CD4-positive, CD25-positive, alpha-beta regulatory T cell (primary cell): ENCODE results near the gene IQGAP1. TPM values are rescaled to one million over a fixed set of nuclear protein-coding genes. Genes with fewer than 3 reads are reported as not detected.
A peak's percentile ranks its signal among the peaks of the same experiment; 100 is the strongest.

Experiments used
- ATAC-seq, 2 donors: fragments of 150-1000 bp; cut with Tn5 transposase; one replicate each; pipeline ENCODE4 v1.10.0; 2021; ENCODE audit warnings: low read depth in 2 of 2, moderate number of reproducible peaks in 2 of 2, moderate library complexity in 1 of 2
- DNase-seq, 3 donors: peaks; one replicate each; pipeline versions ENCODE4 v3.0.0 to v3.0.0-alpha.2; 2012 to 2022; ENCODE audit warnings: mixed read lengths in 1 of 3
- H3K27ac ChIP-seq: one replicate; pipeline ENCODE4 v1.7.0; 2013; ENCODE audit warnings: mild to moderate bottlenecking, low read length; ENCODE audit not compliant: insufficient read depth, poor library complexity, severe bottlenecking
- H3K27me3 ChIP-seq: one replicate; pipeline ENCODE4 v1.7.0; 2013; ENCODE audit warnings: low read length; ENCODE audit not compliant: control insufficient read depth, insufficient read depth
- H3K36me3 ChIP-seq: one replicate; pipeline ENCODE4 v1.7.0; 2013; ENCODE audit warnings: mild to moderate bottlenecking, low read length, moderate library complexity; ENCODE audit not compliant: control insufficient read depth, insufficient read depth
- H3K4me1 ChIP-seq: 2 replicates; pipeline ENCODE4 v1.7.0; 2013; ENCODE audit warnings: mild to moderate bottlenecking, low read length; ENCODE audit not compliant: insufficient read depth, control insufficient read depth, poor library complexity, severe bottlenecking
- H3K4me3 ChIP-seq: one replicate; pipeline ENCODE4 v1.7.0; 2013; ENCODE audit warnings: low read depth, mild to moderate bottlenecking, low read length, moderate library complexity
- H3K9me3 ChIP-seq, 2 experiments: 1 replicate in 1 of 2; 2 replicates in 1 of 2; pipeline ENCODE4 v1.7.0; 2013; ENCODE audit warnings: low read length in 2 of 2, mild to moderate bottlenecking in 1 of 2, moderate library complexity in 1 of 2; ENCODE audit not compliant: control insufficient read depth in 2 of 2
- H3K27ac Mint-ChIP-seq, 3 donors: one replicate each; pipeline ENCODE4 v1.8.0; 2020 to 2022; ENCODE audit warnings: mild to moderate bottlenecking in 3 of 3, mixed read lengths in 3 of 3, moderate library complexity in 2 of 3
- H3K27me3 Mint-ChIP-seq: one replicate; pipeline ENCODE4 v1.8.0; 2022; ENCODE audit warnings: mild to moderate bottlenecking, mixed read lengths
- H3K36me3 Mint-ChIP-seq: one replicate; pipeline ENCODE4 v1.8.0; 2020; ENCODE audit warnings: mixed read lengths
- H3K4me1 Mint-ChIP-seq, 4 donors: one replicate each; pipeline ENCODE4 v1.8.0; 2020 to 2022; ENCODE audit warnings: mixed read lengths in 4 of 4, mild to moderate bottlenecking in 1 of 4
- H3K4me3 Mint-ChIP-seq, 4 donors: one replicate each; pipeline ENCODE4 v1.8.0; 2020 to 2022; ENCODE audit warnings: mild to moderate bottlenecking in 4 of 4, mixed read lengths in 4 of 4, moderate library complexity in 3 of 4
- H3K9me3 Mint-ChIP-seq, 7 donors: one replicate each; pipeline ENCODE4 v1.8.0; 2020 to 2022; ENCODE audit warnings: mixed read lengths in 7 of 7, mild to moderate bottlenecking in 3 of 7, moderate library complexity in 2 of 7
- polyA plus RNA-seq, 4 donors: library from polyadenylated mRNA; unstranded; fragments of 300-500 nt; fragmentation: Illumina TruSeq; gene quantifications; one replicate each; pipeline ENCODE4 v1.2.3, GENCODE V29; 2021
- total RNA-seq: library from RNA; stranded (reverse); gene quantifications from one replicate; pipeline ENCODE4 v1.2.3, GENCODE V29; 2022

Gene IQGAP1
- total and polyA plus RNA-seq, 5 donors from 2014 or later: 98.2 to 198 (median 144) TPM

- Mint-ChIP-seq H3K9me3 (no peaks in the 10 kb centered on the region), H3K36me3 (no peaks in the 10 kb centered on the region), H3K4me3 (no peak overlapping the region), H3K27ac (no peak overlapping the region), H3K27me3 (no peaks in the 10 kb centered on the region), H3K4me1 (peaks cover 5 to 23% (median 18%) of the 10 kb centered on the region in 4 donors)
- Histone ChIP-seq H3K4me3 (no peak overlapping the region), H3K9me3 (no peaks in the 10 kb centered on the region), H3K4me1 (peaks cover 13% of the 10 kb centered on the region), H3K36me3 (no peaks in the 10 kb centered on the region), H3K27ac (no peak overlapping the region), H3K27me3 (no peaks in the 10 kb centered on the region)
- ATAC-seq (no peak), DNase-seq (no peak)
These were observed 27.3 kb upstream of the IQGAP1 start for GRCh38 chr15:90360746-90361145.

- H3K4me1 ChIP-seq: peaks cover 13% of the 10 kb centered on the region
- Mint-ChIP-seq H3K4me3 (no peak overlapping the region), H3K9me3 (no peaks in the 10 kb centered on the region), H3K36me3 (no peaks in the 10 kb centered on the region), H3K27me3 (no peaks in the 10 kb centered on the region), H3K4me1 (peaks cover 5 to 23% (median 18%) of the 10 kb centered on the region in 4 donors), H3K27ac (no peak overlapping the region)
- ATAC-seq: no peak
- no peaks in the 10 kb centered on the region for H3K27me3 ChIP-seq
- H3K4me3 ChIP-seq: no peak overlapping the region
- no peak overlapping the region for H3K27ac ChIP-seq
- DNase-seq: no peak
- H3K9me3 ChIP-seq: no peaks in the 10 kb centered on the region
- no peaks in the 10 kb centered on the region for H3K36me3 ChIP-seq
These were observed 25.2 kb upstream of the IQGAP1 start for GRCh38 chr15:90362936-90363212.

GRCh38 chr15:90364251-90364650, 23.8 kb upstream of the IQGAP1 start:
- no peak overlapping the region for H3K4me3 ChIP-seq
- Mint-ChIP-seq H3K4me1 (peaks cover 5 to 23% (median 18%) of the 10 kb centered on the region in 4 donors), H3K36me3 (no peaks in the 10 kb centered on the region), H3K4me3 (peak overlapping the region in 1 of 4 donors; percentile 12), H3K27ac (peak overlapping the region in 2 of 3 donors; percentile 51 to 72), H3K9me3 (no peaks in the 10 kb centered on the region), H3K27me3 (no peaks in the 10 kb centered on the region)
- ATAC-seq (no peak), DNase-seq (no peak)
- H3K36me3 ChIP-seq: no peaks in the 10 kb centered on the region
- H3K27me3 ChIP-seq: no peaks in the 10 kb centered on the region
- peaks cover 13% of the 10 kb centered on the region for H3K4me1 ChIP-seq
- no peak overlapping the region for H3K27ac ChIP-seq
- no peaks in the 10 kb centered on the region for H3K9me3 ChIP-seq

- H3K27ac Mint-ChIP-seq: no peak overlapping the region
- no peaks in the 10 kb centered on the region for H3K9me3 ChIP-seq
- peaks cover 5 to 23% (median 18%) of the 10 kb centered on the region in 4 donors for H3K4me1 Mint-ChIP-seq
- H3K27me3 ChIP-seq: no peaks in the 10 kb centered on the region
- no peak overlapping the region for H3K4me3 ChIP-seq
- no peaks in the 10 kb centered on the region for H3K36me3 Mint-ChIP-seq
- peaks cover 13% of the 10 kb centered on the region for H3K4me1 ChIP-seq
- no peak overlapping the region for H3K4me3 Mint-ChIP-seq
- ATAC-seq: no peak
- DNase-seq: no peak
- no peak overlapping the region for H3K27ac ChIP-seq
- no peaks in the 10 kb centered on the region for H3K27me3 Mint-ChIP-seq
- H3K36me3 ChIP-seq: no peaks in the 10 kb centered on the region
- no peaks in the 10 kb centered on the region for H3K9me3 Mint-ChIP-seq
These were observed 22.5 kb upstream of the IQGAP1 start for GRCh38 chr15:90365414-90366055.

DNA sequence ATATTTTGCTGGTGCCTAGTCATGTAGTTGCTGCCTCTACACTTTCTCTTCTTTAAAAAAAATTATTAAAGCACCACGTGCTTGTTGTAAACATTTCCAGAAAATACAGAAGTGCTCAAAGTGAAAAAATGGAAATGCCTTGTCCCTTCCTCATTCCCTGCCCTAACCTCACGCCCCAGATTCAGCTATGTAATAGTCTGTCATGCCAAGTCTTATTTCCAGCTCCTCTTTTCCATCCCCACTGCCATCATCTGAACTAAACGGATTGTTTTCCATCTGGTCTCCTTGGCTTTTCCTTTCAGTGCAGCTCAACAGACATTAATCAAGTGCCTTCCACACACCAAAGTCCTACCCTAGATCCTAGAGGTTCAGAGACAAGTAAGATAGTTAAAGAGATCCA, 20.5 kb upstream of the IQGAP1 start:
- Mint-ChIP-seq H3K9me3 (no peaks in the 10 kb centered on the region), H3K4me3 (no peak overlapping the region), H3K27ac (peak overlapping the region; percentile 6 to 36 (median 9)), H3K27me3 (peaks cover 5% of the 10 kb centered on the region), H3K36me3 (no peaks in the 10 kb centered on the region), H3K4me1 (peaks cover 5 to 14% (median 10%) of the 10 kb centered on the region in 4 donors)
- no peak for ATAC-seq
- no peak overlapping the region for H3K27ac ChIP-seq
- H3K4me3 ChIP-seq: no peak overlapping the region
- no peaks in the 10 kb centered on the region for H3K27me3 ChIP-seq
- H3K36me3 ChIP-seq: no peaks in the 10 kb centered on the region
- peaks cover 4% of the 10 kb centered on the region for H3K4me1 ChIP-seq
- H3K9me3 ChIP-seq: no peaks in the 10 kb centered on the region
- DNase-seq: no peak

DNA sequence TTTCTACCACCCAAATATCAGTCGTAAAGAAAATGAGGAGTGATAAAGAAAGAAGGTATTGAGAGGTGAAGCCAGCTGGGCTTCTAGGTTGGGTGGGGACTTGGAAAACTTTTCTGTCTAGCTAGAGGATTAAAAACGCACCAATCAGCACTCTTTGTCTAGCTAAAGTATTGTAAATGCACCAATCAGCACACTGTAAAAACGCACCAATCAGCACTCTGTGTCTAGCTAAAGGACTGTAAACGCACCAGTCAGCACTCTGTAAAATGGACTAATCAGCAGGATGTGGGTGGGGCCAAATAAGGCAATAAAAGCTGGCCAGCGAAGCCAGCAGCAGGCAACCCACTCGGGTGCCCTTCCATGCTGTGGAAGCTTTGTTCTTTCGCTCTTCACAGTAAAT, 13.0 kb upstream of the IQGAP1 start:
- H3K4me3 Mint-ChIP-seq: peak overlapping the region in 1 of 4 donors; percentile 67
- no peaks in the 10 kb centered on the region for H3K36me3 ChIP-seq
- H3K27ac Mint-ChIP-seq: peak overlapping the region in 1 of 3 donors; percentile 64
- DNase-seq (no peak), ATAC-seq (no peak)
- H3K36me3 Mint-ChIP-seq: no peaks in the 10 kb centered on the region
- peaks cover 22 to 48% (median 25%) of the 10 kb centered on the region in 4 donors for H3K4me1 Mint-ChIP-seq
- H3K4me3 ChIP-seq: no peak overlapping the region
- H3K9me3 Mint-ChIP-seq: peaks cover 0 to 9% (median 3%) of the 10 kb centered on the region in 7 donors
- H3K9me3 ChIP-seq: peaks cover 2 to 9% of the 10 kb centered on the region in 2 experiments
- peaks cover 5% of the 10 kb centered on the region for H3K27me3 Mint-ChIP-seq
- peaks cover 31% of the 10 kb centered on the region for H3K4me1 ChIP-seq
- no peak overlapping the region for H3K27ac ChIP-seq
- H3K27me3 ChIP-seq: no peaks in the 10 kb centered on the region

GRCh38 chr15:90376789-90377188, 11.3 kb upstream of the IQGAP1 start:
- H3K4me3 ChIP-seq: peak overlapping the region; percentile 62
- H3K36me3 ChIP-seq: no peaks in the 10 kb centered on the region
- no peaks in the 10 kb centered on the region for H3K36me3 Mint-ChIP-seq
- no peaks in the 10 kb centered on the region for H3K27me3 ChIP-seq
- H3K4me1 ChIP-seq: peaks cover 31% of the 10 kb centered on the region
- H3K9me3 ChIP-seq: peaks cover 2 to 12% of the 10 kb centered on the region in 2 experiments
- H3K27ac Mint-ChIP-seq: peak overlapping the region; percentile 57 to 90 (median 82)
- H3K9me3 Mint-ChIP-seq: peaks cover 0 to 13% (median 4%) of the 10 kb centered on the region in 7 donors
- ATAC-seq (peak; percentile 87 to 93), DNase-seq (peak; percentile 47 to 87 (median 69))
- peak overlapping the region; percentile 48 for H3K27ac ChIP-seq
- peak overlapping the region; percentile 50 to 85 (median 68) for H3K4me3 Mint-ChIP-seq
- H3K4me1 Mint-ChIP-seq: peaks cover 22 to 48% (median 29%) of the 10 kb centered on the region in 4 donors
- peaks cover 5% of the 10 kb centered on the region for H3K27me3 Mint-ChIP-seq

DNA sequence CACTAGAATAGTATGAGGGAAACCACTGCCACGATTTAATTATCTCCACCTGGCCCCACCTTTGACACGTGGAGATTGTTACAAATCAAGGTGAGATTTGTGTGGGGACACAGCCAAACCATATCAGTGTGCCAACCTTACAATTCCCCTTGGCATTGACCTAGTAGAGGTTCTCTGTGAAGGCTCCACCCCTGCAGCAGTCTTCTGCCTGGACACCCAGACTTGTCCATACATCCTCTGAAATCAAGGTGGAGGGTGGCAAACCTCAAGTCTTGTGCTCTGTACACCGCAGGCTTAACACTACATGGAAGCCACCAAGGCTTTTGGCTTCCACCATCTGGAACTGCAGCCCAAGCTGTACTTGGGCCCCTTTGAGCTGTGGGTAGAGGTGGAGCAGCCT, 8.8 kb upstream of the IQGAP1 start:
- Histone ChIP-seq H3K27me3 (no peaks in the 10 kb centered on the region), H3K27ac (no peak overlapping the region), H3K4me3 (no peak overlapping the region), H3K9me3 (peaks cover 2 to 12% of the 10 kb centered on the region in 2 experiments), H3K36me3 (no peaks in the 10 kb centered on the region), H3K4me1 (peaks cover 31% of the 10 kb centered on the region)
- Mint-ChIP-seq H3K27ac (peak overlapping the region in 1 of 3 donors; percentile 64), H3K27me3 (no peaks in the 10 kb centered on the region), H3K4me3 (peak overlapping the region in 1 of 4 donors; percentile 19), H3K4me1 (peaks cover 22 to 53% (median 34%) of the 10 kb centered on the region in 4 donors), H3K36me3 (no peaks in the 10 kb centered on the region), H3K9me3 (peaks cover 0 to 13% (median 4%) of the 10 kb centered on the region in 7 donors)
- DNase-seq: no peak
- no peak for ATAC-seq
